IMR-90 (cell line): ENCODE results near the gene ZNF599. TPM values are rescaled to one million over a fixed set of nuclear protein-coding genes. Genes with fewer than 3 reads are reported as not detected.
A peak's percentile ranks its signal among the peaks of the same experiment; 100 is the strongest.

Experiments
- ATAC-seq: fragments of 200-7000 bp; cut with Tn5 transposase; 2 replicates; pipeline ENCODE4 v1.9.1; 2020; ENCODE audit warnings: low read depth, mild to moderate bottlenecking, moderate library complexity
- Bru-seq: library from RNA; stranded (reverse); fragments of 400-500 nt; gene quantifications from one replicate; lab custom pipeline; 2021; lab: Mats Ljungman, UMichigan
- BruChase-seq, 2 experiments: library from RNA; stranded (reverse); fragments of 400-500 nt; gene quantifications; one replicate each; lab custom pipeline; 2021; lab: Mats Ljungman, UMichigan
- BruUV-seq: library from RNA; stranded (reverse); fragments of 400-500 nt; replicated peaks from 2 replicates; lab custom pipeline; 2021; lab: Mats Ljungman, UMichigan
- CTCF ChIA-PET: fragments of 300-600 bp; formaldehyde crosslinking; extraction: SDS; loops from one replicate; lab custom pipeline; 2021; ENCODE audit warnings: antibody characterized with exemption; lab: Yijun Ruan, JAX
- POLR2A ChIA-PET: fragments of 300-600 bp; sonication (Branson Sonifier 250); formaldehyde crosslinking; loops from one replicate; lab custom pipeline; 2022; ENCODE audit warnings: antibody characterized with exemption; ENCODE audit not compliant: unreplicated experiment; lab: Charles Lee
- DNase-seq: peaks from one replicate; pipeline ENCODE4 v3.0.0; 2013
- H2AFZ ChIP-seq: replicated peaks from 2 replicates; pipeline ENCODE3; 2013; ENCODE audit warnings: low read length, mild to moderate bottlenecking; ENCODE audit not compliant: poor library complexity
- H2AK5ac ChIP-seq: 2 replicates; pipeline ENCODE4 v1.6.1; 2013; ENCODE audit warnings: low read depth, low read length, inconsistent platforms
- H2AK9ac ChIP-seq: replicated peaks from 2 replicates; pipeline ENCODE3; 2013; ENCODE audit warnings: mild to moderate bottlenecking, low read depth, low read length, moderate library complexity; ENCODE audit not compliant: poor library complexity
- H2BK120ac ChIP-seq: 2 replicates; pipeline ENCODE4 v1.6.1; 2013; ENCODE audit warnings: low read depth, low read length, inconsistent platforms
- H2BK15ac ChIP-seq: 3 replicates; pipeline ENCODE4 v1.6.1; 2013; ENCODE audit warnings: low read depth, low read length, inconsistent platforms
- H2BK20ac ChIP-seq: 2 replicates; pipeline ENCODE4 v1.6.1; 2013; ENCODE audit warnings: low read depth, mild to moderate bottlenecking, inconsistent platforms, low read length, moderate library complexity
- H2BK5ac ChIP-seq: 2 replicates; pipeline ENCODE4 v1.6.1; 2013; ENCODE audit warnings: mild to moderate bottlenecking, low read depth, low read length, inconsistent platforms; ENCODE audit not compliant: poor library complexity, severe bottlenecking
- H3K14ac ChIP-seq: replicated peaks from 2 replicates; pipeline ENCODE4 v1.6.1; 2013; ENCODE audit warnings: low read depth, low read length, inconsistent platforms
- H3K18ac ChIP-seq: 2 replicates; pipeline ENCODE4 v1.6.1; 2013; ENCODE audit warnings: low read depth, low read length, control low read depth
- H3K23ac ChIP-seq: 2 replicates; pipeline ENCODE4 v1.6.1; 2013; ENCODE audit warnings: low read depth, low read length, inconsistent platforms
- H3K27ac ChIP-seq: 2 replicates; pipeline ENCODE4 v1.5.1; 2013; ENCODE audit warnings: mild to moderate bottlenecking, control low read depth, low read length; ENCODE audit not compliant: insufficient read depth
- H3K27me3 ChIP-seq: 2 replicates; pipeline ENCODE4 v1.6.1; 2013; ENCODE audit warnings: low read length; ENCODE audit not compliant: control insufficient read depth, insufficient read depth
- H3K36me3 ChIP-seq: 2 replicates; pipeline ENCODE4 v1.6.1; 2013; ENCODE audit warnings: low read length, mixed read lengths; ENCODE audit not compliant: control insufficient read depth, insufficient read depth
- H3K4ac ChIP-seq: 2 replicates; pipeline ENCODE4 v1.6.1; 2013; ENCODE audit warnings: low read depth, low read length, inconsistent platforms
- H3K4me1 ChIP-seq: 2 replicates; pipeline ENCODE4 v1.6.1; 2013; ENCODE audit warnings: low read length, mixed read lengths; ENCODE audit not compliant: control insufficient read depth, insufficient read depth
- H3K4me2 ChIP-seq: 2 replicates; pipeline ENCODE4 v1.6.1; 2013; ENCODE audit warnings: low read depth, mild to moderate bottlenecking, control low read depth, low read length, moderate library complexity
- H3K4me3 ChIP-seq: 2 replicates; pipeline ENCODE4 v1.5.1; 2013; ENCODE audit warnings: low read depth, mild to moderate bottlenecking, control low read depth, low read length, moderate library complexity; ENCODE audit not compliant: insufficient read depth
- H3K56ac ChIP-seq: 2 replicates; pipeline ENCODE4 v1.6.1; 2013; ENCODE audit warnings: low read length, inconsistent platforms; ENCODE audit not compliant: insufficient read depth; ENCODE audit errors: extremely low read depth
- H3K79me1 ChIP-seq, 2 experiments: 2 replicates each; pipeline ENCODE4 v1.6.1; 2013; ENCODE audit warnings: low read length in 2 of 2, inconsistent platforms in 1 of 2, low read depth in 1 of 2
- H3K9ac ChIP-seq: 2 replicates; pipeline ENCODE4 v1.6.1; 2013; ENCODE audit warnings: low read depth, low read length, control low read depth
- H3K9me1 ChIP-seq: 2 replicates; pipeline ENCODE4 v1.6.1; 2013; ENCODE audit warnings: low read length, inconsistent platforms; ENCODE audit not compliant: insufficient read depth
- H3K9me3 ChIP-seq: 2 replicates; pipeline ENCODE4 v1.6.1; 2013; ENCODE audit warnings: low read length; ENCODE audit not compliant: control insufficient read depth, insufficient read depth
- H4K20me1 ChIP-seq: 2 replicates; pipeline ENCODE4 v1.6.1; 2013; ENCODE audit warnings: low read length, inconsistent platforms; ENCODE audit not compliant: insufficient read depth
- H4K5ac ChIP-seq: 2 replicates; pipeline ENCODE4 v1.6.1; 2013; ENCODE audit warnings: mild to moderate bottlenecking, low read depth, low read length, control low read depth
- H4K8ac ChIP-seq, 2 experiments: 2 replicates each; pipeline ENCODE4 v1.6.1; 2013; ENCODE audit warnings: low read depth in 2 of 2, low read length in 2 of 2, control low read depth in 1 of 2, inconsistent platforms in 1 of 2
- H4K91ac ChIP-seq: 2 replicates; pipeline ENCODE4 v1.6.1; 2013; ENCODE audit warnings: low read depth, low read length, inconsistent platforms; ENCODE audit not compliant: insufficient read depth
- BHLHE40 ChIP-seq: fragments of 150-350 bp; IDR thresholded peaks from 2 replicates; pipeline ENCODE4 v1.6.1; 2016; ENCODE audit warnings: mild to moderate bottlenecking, low read depth, low read length
- ELK1 ChIP-seq: fragments of 150-350 bp; IDR thresholded peaks from 2 replicates; pipeline ENCODE4 v1.6.1; 2016; ENCODE audit warnings: low read depth, mild to moderate bottlenecking, low read length, moderate library complexity, borderline replicate concordance
- MXI1 ChIP-seq: IDR thresholded peaks from 2 replicates; pipeline ENCODE4 v1.6.1; 2012; ENCODE audit warnings: low read depth, mild to moderate bottlenecking, low read length, moderate library complexity, borderline replicate concordance
- POLR2A ChIP-seq: IDR thresholded peaks from 2 replicates; pipeline ENCODE4 v1.6.1; 2012; ENCODE audit warnings: mild to moderate bottlenecking, low read depth, low read length
- RFX5 ChIP-seq: IDR thresholded peaks from 2 replicates; pipeline ENCODE4 v1.8.0; 2012; ENCODE audit warnings: low read depth, mild to moderate bottlenecking, low read length, moderate library complexity
- WGBS, 2 experiments: methylation state at CpG; one replicate each; pipeline versions ENCODE4 v1.1.5 to v1.1.7; 2013; ENCODE audit warnings: missing lambda C conversion rate in 2 of 2; ENCODE audit not compliant: insufficient read length in 1 of 2; ENCODE audit errors: extremely low coverage in 2 of 2; 5-methylcytosine and 5-hydroxymethylcytosine counted together
- dilution Hi-C: fragments of 300-500 bp; cut with HindIII; formaldehyde crosslinking; loops from one replicate; pipeline ENCODE4 v1.14.3; 2018; ENCODE audit warnings: low sequenced_read_pairs; ENCODE audit not compliant: unreplicated experiment
- in situ Hi-C: fragments of 300-500 bp; cut with MboI; formaldehyde crosslinking; loops from 3 replicates; pipeline ENCODE4 v1.14.3; 2019; ENCODE audit warnings: low sequenced_read_pairs, inconsistent platforms, mixed read lengths
- intact Hi-C: fragments of 100-400 bp; cut with micrococcal nuclease; formaldehyde crosslinking; loops from 2 replicates; pipeline ENCODE4 v1.10.0; 2022
- long read RNA-seq: library from polyadenylated mRNA; unstranded; transcript quantifications from one replicate; pipeline ENCODE4 v2.0.0, GENCODE V29; 2021; ENCODE audit not compliant: unreplicated experiment
- polyA plus RNA-seq, 3 experiments: library from polyadenylated mRNA; depleted of rRNA; stranded (reverse); fragments of >200 nt; gene quantifications; 2 replicates each; pipeline ENCODE4 v1.2.3, GENCODE V29; 2012; ENCODE audit warnings: low replicate concordance in 1 of 3
- total RNA-seq: library from RNA; depleted of rRNA; stranded (reverse); fragments of >200 nt; gene quantifications from 2 replicates; pipeline ENCODE4 v1.2.3, GENCODE V29; 2012; rRNA removed

The ZNF599 gene
- total RNA-seq (3.4 and 4.2 TPM in 2 replicates), polyA plus RNA-seq (2012; rRNA removed) (5.9 and 6.5 TPM in 2 replicates), Bru-seq, nascent RNA (percentile 44 among the genes with signal in this experiment), BruChase-seq, experiment 1, labeled RNA remaining after a 6-hour chase (percentile 48 among the genes with signal in this experiment), BruChase-seq, experiment 2, labeled RNA remaining after a 2-hour chase (percentile 53 among the genes with signal in this experiment)
- polyA plus RNA-seq (2012; cell fraction: cytosol; rRNA removed) = 8.1 and 8.5 TPM in 2 replicates
- 8.8 and 8.9 TPM in 2 replicates for polyA plus RNA-seq (2012; cell fraction: nucleus; rRNA removed; ENCODE audit: low replicate concordance)
- long read RNA-seq, partial matches to known transcripts = 1 of 5 reads
- long read RNA-seq, other reads (novel, unspliced or antisense) = 1 of 5 reads

DNA sequence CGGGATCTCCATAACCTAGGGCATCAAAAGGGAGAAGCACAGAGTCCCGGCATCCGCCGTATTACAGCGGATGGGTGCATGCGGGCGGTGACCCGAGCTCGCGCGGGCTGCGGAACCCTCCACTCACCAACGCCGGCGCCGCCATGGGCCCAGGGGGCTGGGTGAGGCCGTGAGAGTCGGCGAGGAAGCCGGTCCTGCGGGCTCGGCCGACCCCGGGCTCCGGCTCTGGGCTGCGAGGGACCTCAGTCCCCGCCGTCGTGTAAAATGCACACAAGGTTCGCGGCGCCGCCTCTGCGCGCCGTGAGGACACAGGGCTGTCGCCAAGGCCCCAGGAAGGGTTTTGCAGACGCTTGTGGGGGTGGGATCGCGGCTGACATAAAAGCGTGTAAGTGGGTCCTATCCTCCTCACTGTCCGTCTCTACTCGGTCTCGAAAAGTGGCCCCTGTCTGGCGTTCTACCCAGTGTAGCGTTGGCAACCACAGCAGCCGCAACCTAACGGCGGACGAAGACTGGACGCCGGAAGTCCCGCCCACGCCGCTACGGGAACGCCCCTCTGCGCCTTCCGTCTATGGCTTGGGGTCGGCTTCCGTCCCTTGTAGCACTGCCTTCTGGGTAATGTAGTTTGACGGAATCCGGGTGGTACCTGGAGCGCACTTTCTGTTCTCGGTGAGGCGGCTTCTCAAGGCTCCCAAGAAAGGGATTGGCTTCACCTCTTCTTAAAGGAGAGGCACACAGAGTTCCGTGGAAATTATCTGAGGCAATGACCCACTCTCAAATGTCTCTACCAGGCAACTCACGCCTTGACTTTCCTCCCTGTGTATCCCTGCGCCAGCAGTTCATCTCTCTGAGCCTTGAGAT is at the start of gene ZNF599:
TSS of gene ZNF599 (minus strand) at position 519 of the 858 bp plus-strand sequence. CDS start at position 145, 374 bp downstream.
- peaks cover 2% of the 10 kb centered on the region; the same call in 1 of the 2 replicates for H3K9me3 ChIP-seq
- BruUV-seq = no TSS peak
- H3K56ac ChIP-seq = peak within 1 kb of the TSS; percentile 73
- peaks cover 14 to 19% of the 10 kb centered on the region in 2 experiments for H3K79me1 ChIP-seq
- no peaks in the 10 kb centered on the region for H4K20me1 ChIP-seq
- H4K91ac ChIP-seq = peak within 1 kb of the TSS; percentile 28; the same call in 1 of the 2 replicates
- CTCF ChIA-PET = no interaction called here
- H2BK20ac ChIP-seq = no peak within 1 kb of the TSS
- ATAC-seq = peak; percentile 99
- peak within 1 kb of the TSS; percentile 73 for H3K14ac ChIP-seq
- no peaks in the 10 kb centered on the region; the same call in 1 of the 2 replicates for H3K9me1 ChIP-seq
- in situ Hi-C loops = no loop called here
- no peak within 1 kb of the TSS for H3K18ac ChIP-seq
- peak within 1 kb of the TSS; percentile 72 for H4K5ac ChIP-seq
- H3K36me3 ChIP-seq = peaks cover 17% of the 10 kb centered on the region
- H3K23ac ChIP-seq = peak within 1 kb of the TSS; percentile 78
- DNase-seq = peak; percentile 86
- intact Hi-C loops = loop anchor here (5.0 kb wide), 1 partner anchor 154 kb away; the partner anchor contains the start of gene ZNF30
- H3K4ac ChIP-seq = peak within 1 kb of the TSS; percentile 53
- H3K9ac ChIP-seq = peak within 1 kb of the TSS; percentile 86
- peak within 1 kb of the TSS; percentile 63 for H2BK5ac ChIP-seq
- peak within 1 kb of the TSS; percentile 0 to 94 for H4K8ac ChIP-seq
- dilution Hi-C loops = no loop called here
- peak within 1 kb of the TSS; percentile 65 for H3K27ac ChIP-seq
- H3K4me2 ChIP-seq = peak within 1 kb of the TSS; percentile 93
- peak within 1 kb of the TSS; percentile 74 for H3K4me3 ChIP-seq
- no peak within 1 kb of the TSS for H2AK5ac ChIP-seq
- WGBS, 2 experiments = 2% methylated on average over 39 of the region's 69 CpGs; no CpG with 5 or more reads in 1 of the 2 experiments
- H3K27me3 ChIP-seq = no peaks in the 10 kb centered on the region
- H2BK120ac ChIP-seq = no peak within 1 kb of the TSS
- H2AFZ ChIP-seq = peak within 1 kb of the TSS; percentile 97
- H2BK15ac ChIP-seq = no peak within 1 kb of the TSS
- H2AK9ac ChIP-seq = peak within 1 kb of the TSS; percentile 72
- TF ChIP-seq ELK1 (0 out of 2 replicates have a peak, but pooled peaks have one; percentile 52), BHLHE40 (no peak), MXI1 (no peak), RFX5 (no peak), POLR2A (peak; percentile 36; the same call in 1 of the 2 replicates)
- POLR2A ChIA-PET = no interaction called here
- no peaks in the 10 kb centered on the region; the same call in 1 of the 2 replicates for H3K4me1 ChIP-seq
